Activated CD8-positive, alpha-beta T cell treated with anti-CD3 and anti-CD28 coated beads for 36 hours (primary cell): ENCODE data around the gene SARS1. TPM values are rescaled to one million over a fixed set of nuclear protein-coding genes. Genes with fewer than 3 reads are reported as not detected.

Source experiments
- ATAC-seq: fragments of 200-7000 bp; cut with Tn5 transposase; one replicate; pipeline ENCODE4 v1.10.0; 2021; ENCODE audit warnings: mild to moderate bottlenecking, moderate library complexity
- CTCF ChIA-PET: fragments of 350-600 bp; sonication (Branson Sonifier 250); formaldehyde crosslinking; loops from one replicate; lab custom pipeline; 2021; ENCODE audit warnings: antibody characterized with exemption; lab: Charles Lee
- POLR2A ChIA-PET: fragments of 350-600 bp; sonication (Branson Sonifier 250); formaldehyde crosslinking; loops from one replicate; lab custom pipeline; 2021; ENCODE audit warnings: antibody characterized with exemption; lab: Charles Lee
- DNase-seq: peaks from one replicate; pipeline ENCODE4 v3.0.0-alpha.2; 2020
- H3K27ac Mint-ChIP-seq: one replicate; pipeline ENCODE4 v1.8.0; 2021; ENCODE audit warnings: mild to moderate bottlenecking, mixed read lengths
- H3K27me3 Mint-ChIP-seq: one replicate; pipeline ENCODE4 v1.8.0; 2021; ENCODE audit warnings: mixed read lengths
- H3K36me3 Mint-ChIP-seq: one replicate; pipeline ENCODE4 v1.8.0; 2021; ENCODE audit warnings: low read depth, mixed read lengths
- H3K4me1 Mint-ChIP-seq: one replicate; pipeline ENCODE4 v1.8.0; 2021; ENCODE audit warnings: low read depth, mixed read lengths
- H3K4me3 Mint-ChIP-seq: one replicate; pipeline ENCODE4 v1.8.0; 2021; ENCODE audit warnings: mild to moderate bottlenecking, moderate library complexity, mixed read lengths
- H3K9me3 Mint-ChIP-seq: one replicate; pipeline ENCODE4 v1.8.0; 2021; ENCODE audit warnings: mixed read lengths
- CTCF ChIP-seq: fragments of 200-600 bp; IDR thresholded peaks from one replicate; pipeline ENCODE4 v1.8.0; 2022; ENCODE audit warnings: antibody characterized with exemption, mild to moderate bottlenecking
- intact Hi-C: fragments of 100-400 bp; cut with micrococcal nuclease; formaldehyde crosslinking; loops from one replicate; pipeline ENCODE4 v1.10.0; 2022
- total RNA-seq, 2 experiments: library from RNA; stranded (reverse); gene quantifications; one replicate each; pipeline ENCODE4 v1.2.3, GENCODE V29; 2021

The SARS1 gene
- total RNA-seq, 2 experiments from 2014 or later, result 226 to 228 TPM

DNA sequence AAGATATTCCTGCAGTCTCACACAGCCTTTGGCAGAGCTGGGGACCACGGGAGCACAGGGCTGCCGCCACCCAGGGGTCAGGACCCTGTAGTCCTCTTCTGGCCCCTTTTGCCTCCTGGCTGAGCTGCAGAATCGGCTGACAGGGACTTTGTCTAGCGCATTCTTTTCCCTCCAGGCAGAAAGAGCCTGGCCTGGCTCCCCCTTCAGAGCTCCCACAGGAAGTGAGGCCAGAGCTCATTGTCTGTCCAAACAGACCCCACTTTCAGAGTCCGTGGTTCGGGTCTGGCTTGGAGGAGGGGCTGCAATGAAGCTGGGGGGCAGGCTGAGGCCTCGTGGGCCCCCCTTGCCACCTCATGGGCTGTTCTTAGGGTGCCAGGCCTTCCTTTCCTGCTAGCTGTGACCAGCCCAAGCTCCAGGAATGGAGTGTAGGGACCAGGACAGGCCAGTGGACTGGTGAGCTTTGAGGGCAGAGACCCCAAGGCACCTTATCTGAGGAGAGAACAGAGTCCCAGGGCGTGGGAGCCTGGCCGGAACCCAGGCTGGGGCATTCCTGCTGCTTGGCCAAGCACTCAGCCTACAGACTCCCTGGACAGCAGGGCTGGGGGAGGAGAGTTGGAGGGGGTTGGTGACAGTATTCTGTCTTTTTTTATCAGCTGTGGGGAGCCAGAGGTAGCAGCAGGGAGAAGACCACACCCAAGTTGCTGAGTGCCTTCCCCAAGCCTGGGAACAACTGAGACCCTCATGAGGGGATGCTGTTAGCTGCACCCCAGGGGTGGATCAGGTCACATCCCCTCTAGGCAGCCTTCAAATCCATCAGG is 40.3 kb downstream of the SARS1 start:
- Mint-ChIP-seq H3K27me3 (no peaks in the 10 kb centered on the region), H3K36me3 (no peaks in the 10 kb centered on the region), H3K27ac (no peak overlapping the region), H3K4me1 (peaks cover 9% of the 10 kb centered on the region), H3K4me3 (no peak overlapping the region), H3K9me3 (no peaks in the 10 kb centered on the region)
- DNase-seq, result no peak
- intact Hi-C loops, result no loop called here
- TF ChIP-seq CTCF, result no peak
- POLR2A ChIA-PET, result interaction anchor here (0.9 to 1.5 kb wide), 4 partner anchors 10 to 40 kb away, joined by 3 to 6 read pairs (median 4); no protein-coding TSS in a partner anchor
- CTCF ChIA-PET, result interaction anchor here (1.1 to 3.2 kb wide), 5 partner anchors 9 to 278 kb away, joined by 3 to 14 read pairs (median 4); no protein-coding TSS in a partner anchor
- ATAC-seq, result no peak

GRCh38 chr1:109254621-109255096 is 40.9 kb downstream of the SARS1 start:
- CTCF ChIA-PET, result interaction anchor here (0.8 to 3.2 kb wide), 4 partner anchors 11 to 278 kb away, joined by 3 to 14 read pairs (median 3); no protein-coding TSS in a partner anchor

GRCh38 chr1:109255097-109255651 is 41.5 kb downstream of the SARS1 start:
- H3K4me3 Mint-ChIP-seq, result no peak overlapping the region
- no peak for ATAC-seq

More at GRCh38 chr1:109254621-109255096, 40.9 kb downstream of the SARS1 start:
- POLR2A ChIA-PET, result interaction anchor here (0.5 to 1.4 kb wide), 3 partner anchors 9 to 294 kb away, joined by 3 to 4 read pairs (median 4); partner anchors contain the start of gene GNAI3
- Mint-ChIP-seq H3K27me3 (no peaks in the 10 kb centered on the region), H3K4me1 (peaks cover 6% of the 10 kb centered on the region), H3K4me3 (no peak overlapping the region), H3K27ac (no peak overlapping the region), H3K9me3 (no peaks in the 10 kb centered on the region), H3K36me3 (no peaks in the 10 kb centered on the region)
- intact Hi-C loops, result no loop called here
- DNase-seq (no peak), ATAC-seq (no peak)
- no peak for TF ChIP-seq CTCF

GRCh38 chr1:109255678-109256077 is 42.0 kb downstream of the SARS1 start:
- no peak for TF ChIP-seq CTCF
- no peak overlapping the region for H3K27ac Mint-ChIP-seq

More at GRCh38 chr1:109255097-109255651, 41.5 kb downstream of the SARS1 start:
- no peaks in the 10 kb centered on the region for H3K36me3 Mint-ChIP-seq
- H3K9me3 Mint-ChIP-seq, result no peaks in the 10 kb centered on the region
- ChIA-PET POLR2A (interaction anchor here (0.5 to 0.9 kb wide), 2 partner anchors 9 to 293 kb away, joined by 3 to 4 read pairs; partner anchors contain the start of gene GNAI3), CTCF (interaction anchor here (0.8 to 3.2 kb wide), 5 partner anchors 10 to 278 kb away, joined by 3 to 14 read pairs (median 3); no protein-coding TSS in a partner anchor)
- H3K4me1 Mint-ChIP-seq, result peaks cover 6% of the 10 kb centered on the region
- intact Hi-C loops, result no loop called here
- TF ChIP-seq CTCF, result no peak
- H3K27ac Mint-ChIP-seq, result no peak overlapping the region
- no peaks in the 10 kb centered on the region for H3K27me3 Mint-ChIP-seq
- DNase-seq, result no peak

More at GRCh38 chr1:109255678-109256077, 42.0 kb downstream of the SARS1 start:
- Mint-ChIP-seq H3K4me3 (no peak overlapping the region), H3K27me3 (no peaks in the 10 kb centered on the region), H3K36me3 (no peaks in the 10 kb centered on the region), H3K9me3 (no peaks in the 10 kb centered on the region), H3K4me1 (peaks cover 5% of the 10 kb centered on the region)
- ATAC-seq, result no peak
- ChIA-PET POLR2A (no interaction called here), CTCF (interaction anchor here (0.8 to 3.2 kb wide), 6 partner anchors 10 to 277 kb away, joined by 3 to 14 read pairs (median 3); partner anchors contain the start of gene PSRC1)
- no peak for DNase-seq
- intact Hi-C loops, result no loop called here
